ENCODE data around the gene TMEM219. TPM values are rescaled to one million over a fixed set of nuclear protein-coding genes. Genes with fewer than 3 reads are reported as not detected.
A peak's percentile ranks its signal among the peaks of the same experiment; 100 is the strongest.

Gene TMEM219
- total RNA-seq, 1 donor from 2014 or later: 66.2 TPM

DNA sequence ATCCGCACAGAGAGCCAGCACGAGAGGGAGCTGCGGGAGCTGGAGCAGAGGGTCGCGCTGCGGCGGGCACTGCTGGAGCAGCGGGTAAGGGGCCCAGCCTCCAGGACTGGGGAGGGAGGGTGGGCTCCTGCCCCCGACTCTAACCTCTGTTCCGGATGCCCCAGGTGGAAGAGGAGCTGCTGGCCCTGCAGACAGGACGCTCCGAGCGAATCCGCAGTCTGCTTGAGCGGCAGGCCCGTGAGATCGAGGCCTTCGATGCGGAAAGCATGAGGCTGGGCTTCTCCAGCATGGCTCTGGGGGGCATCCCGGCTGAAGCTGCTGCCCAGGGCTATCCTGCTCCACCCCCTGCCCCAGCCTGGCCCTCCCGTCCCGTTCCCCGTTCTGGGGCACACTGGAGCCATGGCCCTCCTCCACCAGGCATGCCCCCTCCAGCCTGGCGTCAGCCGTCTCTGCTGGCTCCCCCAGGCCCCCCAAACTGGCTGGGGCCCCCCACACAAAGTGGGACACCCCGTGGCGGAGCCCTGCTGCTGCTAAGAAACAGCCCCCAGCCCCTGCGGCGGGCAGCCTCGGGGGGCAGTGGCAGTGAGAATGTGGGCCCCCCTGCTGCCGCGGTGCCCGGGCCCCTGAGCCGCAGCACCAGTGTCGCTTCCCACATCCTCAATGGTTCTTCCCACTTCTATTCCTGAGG is 29.1 kb downstream of the TMEM219 start:
- intact Hi-C loops (cut with micrococcal nuclease): no loop called here
- DNase-seq (no peak), ATAC-seq (no peak)

DNA sequence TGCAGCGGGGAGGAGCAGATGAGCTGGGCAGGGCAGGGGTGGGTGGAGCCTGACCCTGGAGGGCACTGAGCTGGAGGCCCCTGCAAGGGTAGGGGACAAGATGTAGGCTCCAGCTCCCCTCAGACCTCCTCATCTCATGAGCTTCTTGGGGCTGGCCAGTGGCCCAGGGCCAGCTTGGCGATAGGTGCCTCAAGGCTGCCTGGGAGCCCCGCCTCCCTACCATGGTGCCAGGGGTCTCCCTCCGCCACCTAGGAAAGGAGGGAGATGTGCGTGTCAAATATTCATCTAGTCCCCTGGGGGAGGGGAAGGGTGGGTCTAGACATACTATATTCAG is 29.7 kb downstream of the TMEM219 start:
- DNase-seq (no peak), ATAC-seq (no peak)
- intact Hi-C loops (cut with micrococcal nuclease): no loop called here

GRCh38 chr16:29992344-29992967 is 30.6 kb downstream of the TMEM219 start:
- DNase-seq (no peak), ATAC-seq (no peak)
- intact Hi-C loops (cut with micrococcal nuclease): no loop called here

- DNase-seq: no peak
- intact Hi-C loops (cut with micrococcal nuclease): no loop called here
- no peak for ATAC-seq
Measured at GRCh38 chr16:29993191-29993902, 31.5 kb downstream of the TMEM219 start.

DNA sequence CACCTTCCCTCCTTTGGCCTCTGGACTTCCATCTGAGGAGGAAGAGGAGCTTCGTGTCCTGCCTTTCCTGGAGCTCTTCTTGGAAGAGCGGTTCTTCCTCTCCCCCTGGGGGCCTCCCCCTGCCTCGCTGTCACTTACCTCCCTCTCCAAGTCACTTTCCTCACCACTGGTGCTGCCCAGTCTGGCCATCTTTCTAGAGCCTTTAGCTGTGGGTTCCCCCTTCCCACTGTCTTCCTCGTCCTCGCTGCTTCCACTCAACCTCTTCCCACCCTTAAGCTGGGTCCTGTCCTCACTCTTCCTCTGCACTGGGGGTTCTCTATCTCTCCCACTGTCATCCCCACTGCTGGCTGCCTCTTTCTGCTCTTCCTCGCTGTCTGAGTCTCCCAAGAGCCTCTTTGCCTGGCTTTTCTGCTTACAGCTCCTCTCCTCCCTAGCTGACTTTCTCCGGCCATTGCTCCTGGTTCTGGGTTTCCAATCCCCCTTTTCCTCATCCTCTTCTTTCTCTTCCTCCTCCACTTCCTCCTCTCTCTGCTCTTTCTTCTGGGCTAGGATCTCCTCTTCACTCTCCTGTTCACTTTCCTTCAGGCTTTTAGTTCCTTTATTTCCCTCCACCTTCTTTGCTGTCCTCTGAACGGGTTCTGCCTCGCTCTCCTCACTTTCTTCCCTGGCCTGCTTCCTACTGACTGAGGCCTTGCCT is 32.2 kb downstream of the TMEM219 start:
- DNase-seq (no peak), ATAC-seq (no peak)
- intact Hi-C loops (cut with micrococcal nuclease): no loop called here

DNA sequence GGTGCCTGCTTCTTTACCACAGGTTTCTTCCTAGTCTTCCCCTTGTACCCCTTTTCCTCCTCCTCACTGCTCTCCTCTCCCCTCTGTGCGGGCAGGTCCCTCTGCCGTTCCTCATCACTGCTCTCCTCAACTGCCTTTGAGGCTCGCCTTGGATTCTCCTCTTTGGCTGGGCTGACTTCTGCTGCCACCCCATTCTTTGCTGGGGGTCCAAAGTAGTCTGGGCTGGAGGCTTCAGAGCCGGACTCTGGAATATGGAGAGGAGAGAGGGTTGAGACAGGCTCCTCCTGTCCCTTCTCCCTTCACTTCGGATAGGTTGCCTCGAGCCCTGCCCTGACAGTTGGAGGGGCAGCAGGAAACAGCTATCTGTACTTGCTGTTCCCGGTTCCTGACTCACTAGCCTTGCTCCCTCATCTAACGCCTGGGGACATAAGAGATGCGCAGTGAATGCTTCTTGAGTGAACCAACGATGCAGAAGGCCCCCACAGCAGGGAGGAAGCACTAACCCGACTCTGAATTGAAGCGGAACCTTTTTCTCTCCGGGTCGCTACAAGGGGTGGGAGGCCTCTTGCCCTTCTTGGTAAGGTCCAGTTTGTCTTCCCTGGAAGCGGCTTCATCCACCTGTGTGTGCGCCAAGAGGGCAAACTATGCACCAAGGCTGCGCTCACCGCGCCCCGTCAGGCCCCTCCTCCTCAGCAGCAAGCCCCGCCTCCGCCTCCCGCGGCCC is 32.9 kb downstream of the TMEM219 start:
- DNase-seq (peak; percentile 76), ATAC-seq (peak; percentile 49)

DNA sequence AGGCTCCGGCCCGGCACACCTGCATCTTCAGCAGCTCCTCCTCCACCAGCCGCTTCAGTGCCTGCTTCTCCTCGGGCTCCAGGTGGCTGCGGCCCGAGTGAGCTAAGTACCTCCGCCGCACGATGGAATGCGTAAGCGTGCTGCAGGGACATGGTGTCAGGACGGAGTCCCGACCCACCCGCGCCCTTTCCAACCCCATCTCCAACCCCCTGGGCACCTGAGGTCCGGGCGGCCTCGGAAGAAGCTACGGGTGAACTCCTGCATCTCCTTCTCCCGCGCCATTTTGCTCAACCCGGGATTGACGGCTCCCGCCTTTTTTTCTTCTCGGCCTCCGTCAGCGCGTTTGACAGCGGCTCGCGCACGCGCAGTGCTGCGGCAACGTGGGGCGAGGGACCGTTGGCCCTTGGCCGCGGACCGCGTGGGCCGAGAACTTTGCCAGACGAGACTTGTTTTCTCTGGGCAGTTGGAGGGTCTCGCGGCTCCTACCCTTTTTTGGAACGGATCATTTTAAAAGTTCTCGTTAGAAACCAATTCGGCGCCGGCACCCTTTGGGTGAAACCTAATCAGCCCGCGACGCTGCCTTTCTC is 33.5 kb downstream of the TMEM219 start, which contains the start of gene HIRIP3:
Gene HIRIP3, minus strand, starts transcription at position 294 of the 587 bp plus-strand sequence. Its CDS starts 12 bp downstream, at position 282.
- peak; percentile 94 for DNase-seq

More for the DNA sequence above, 32.9 kb downstream of the TMEM219 start:
- intact Hi-C loops (cut with micrococcal nuclease): no loop called here

DNA sequence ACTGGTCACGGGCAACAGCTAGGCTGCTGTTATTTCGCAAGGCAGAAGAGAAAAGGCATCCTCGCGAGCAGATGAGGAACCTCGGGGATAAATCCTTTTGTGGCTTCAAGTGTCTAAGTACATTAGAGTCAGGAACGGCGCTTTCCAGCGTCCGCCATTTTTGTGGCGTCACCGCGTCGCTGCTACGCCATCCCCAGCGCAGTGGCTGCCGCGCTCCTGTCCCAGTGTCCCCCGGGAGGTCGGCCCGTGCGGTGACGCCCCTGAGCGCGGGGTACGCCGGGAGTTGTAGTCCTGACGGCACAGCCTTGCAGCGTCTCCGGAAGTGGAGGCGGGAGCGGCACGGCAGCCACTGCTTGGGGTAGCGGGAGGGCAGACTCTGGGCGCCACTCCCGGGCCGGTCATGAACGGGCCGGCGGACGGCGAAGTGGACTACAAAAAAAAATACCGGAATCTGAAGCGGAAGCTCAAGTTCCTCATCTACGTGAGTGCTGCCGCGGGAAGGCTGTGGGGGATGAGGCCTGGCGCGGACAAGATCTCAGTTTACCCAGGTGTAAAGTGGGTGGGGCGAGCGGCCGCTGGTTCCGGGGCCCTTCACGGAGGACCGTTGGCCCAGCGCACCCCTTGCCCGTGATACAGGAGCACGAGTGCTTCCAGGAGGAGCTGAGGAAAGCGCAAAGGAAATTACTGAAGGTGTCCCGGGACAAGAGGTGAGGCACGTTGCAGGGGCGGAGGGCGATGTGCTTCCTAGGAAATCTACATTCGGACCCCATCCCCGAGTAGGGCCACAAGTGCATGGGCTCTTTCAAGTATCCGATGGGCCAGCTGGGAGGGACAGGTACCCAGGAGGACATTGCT is 34.3 kb downstream of the TMEM219 start, which contains the start of gene INO80E:
Gene INO80E, plus strand, starts transcription at position 331 of the 855 bp plus-strand sequence. Its CDS starts 70 bp downstream, at position 401.
- ATAC-seq (peak; percentile 99), DNase-seq (peak; percentile 99)
- intact Hi-C loops (cut with micrococcal nuclease): no loop called here

More for the DNA sequence above, 33.5 kb downstream of the TMEM219 start, which contains the start of gene HIRIP3:
- peak; percentile 81 for ATAC-seq
- intact Hi-C loops (cut with micrococcal nuclease): no loop called here

- DNase-seq (no peak), ATAC-seq (no peak)
- intact Hi-C loops (cut with micrococcal nuclease): no loop called here
Measured at GRCh38 chr16:29996766-29997250, 34.9 kb downstream of the TMEM219 start.

DNA sequence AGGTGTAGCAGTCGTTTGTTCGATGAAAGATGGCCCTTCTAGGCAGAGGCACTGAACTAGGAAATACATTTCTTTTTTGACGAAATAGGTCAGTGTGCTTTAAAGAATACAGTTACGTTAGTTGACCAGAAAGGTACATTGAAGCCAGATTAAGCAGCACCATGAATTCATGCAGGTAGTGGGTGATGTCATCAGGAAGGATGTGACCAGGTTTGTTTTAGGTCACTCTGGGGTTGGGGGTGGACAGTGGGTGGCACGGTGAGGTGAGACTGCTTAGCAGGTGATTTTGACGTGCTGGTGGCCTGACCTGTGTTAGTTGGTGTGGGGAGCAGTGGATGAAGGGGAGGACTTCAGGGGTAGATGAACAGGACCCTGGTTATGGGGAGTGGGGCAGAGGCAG is 37.7 kb downstream of the TMEM219 start:
- DNase-seq (no peak), ATAC-seq (no peak)
- intact Hi-C loops (cut with micrococcal nuclease): no loop called here

DNA sequence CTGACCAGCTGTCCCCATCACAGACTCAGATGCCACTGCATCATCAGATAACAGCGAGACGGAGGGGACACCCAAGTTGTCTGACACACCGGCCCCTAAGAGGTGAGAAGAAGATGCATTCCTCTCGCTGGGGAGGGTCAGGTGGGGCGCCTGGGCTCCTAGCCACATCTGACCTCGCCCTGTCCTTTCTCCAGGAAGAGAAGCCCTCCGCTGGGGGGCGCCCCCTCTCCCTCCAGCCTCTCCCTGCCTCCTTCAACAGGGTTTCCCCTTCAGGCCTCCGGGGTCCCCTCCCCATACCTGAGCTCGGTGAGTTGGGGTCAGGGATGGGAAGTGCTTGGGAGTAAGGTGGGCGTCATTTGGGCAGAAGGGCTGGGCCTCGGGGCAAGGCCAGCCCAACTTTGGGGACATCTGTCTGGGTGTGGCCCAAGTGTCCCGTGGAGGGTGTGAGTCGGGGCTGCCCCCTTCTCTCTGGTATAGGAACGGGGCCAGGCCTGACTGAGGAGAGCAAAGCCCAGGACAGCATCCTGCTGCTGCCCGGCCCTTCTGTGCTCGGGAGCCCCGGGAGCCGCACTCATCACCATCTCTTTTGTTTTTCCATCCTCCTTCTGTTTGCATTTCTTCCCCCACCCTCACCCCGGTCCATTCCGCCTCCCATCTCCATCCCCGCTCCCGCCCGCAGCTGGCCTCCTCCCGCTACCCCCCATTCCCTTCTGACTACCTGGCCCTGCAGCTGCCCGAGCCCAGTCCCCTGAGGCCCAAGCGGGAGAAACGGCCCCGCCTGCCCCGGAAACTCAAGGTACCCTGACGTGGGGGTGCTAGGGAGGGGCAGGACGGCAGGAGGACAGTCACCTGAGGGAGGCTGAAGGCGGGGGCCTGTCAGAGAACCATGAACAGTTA is 39.1 kb downstream of the TMEM219 start:
- ATAC-seq (no peak), DNase-seq (no peak)
- intact Hi-C loops (cut with micrococcal nuclease): no loop called here

- intact Hi-C loops (cut with micrococcal nuclease): no loop called here
- no peak for ATAC-seq
- no peak for DNase-seq
Measured at GRCh38 chr16:30002614-30003346, 40.9 kb downstream of the TMEM219 start.

- ATAC-seq (no peak), DNase-seq (no peak)
- intact Hi-C loops (cut with micrococcal nuclease): no loop called here
Measured at GRCh38 chr16:30003670-30004423, 42.0 kb downstream of the TMEM219 start.

DNA sequence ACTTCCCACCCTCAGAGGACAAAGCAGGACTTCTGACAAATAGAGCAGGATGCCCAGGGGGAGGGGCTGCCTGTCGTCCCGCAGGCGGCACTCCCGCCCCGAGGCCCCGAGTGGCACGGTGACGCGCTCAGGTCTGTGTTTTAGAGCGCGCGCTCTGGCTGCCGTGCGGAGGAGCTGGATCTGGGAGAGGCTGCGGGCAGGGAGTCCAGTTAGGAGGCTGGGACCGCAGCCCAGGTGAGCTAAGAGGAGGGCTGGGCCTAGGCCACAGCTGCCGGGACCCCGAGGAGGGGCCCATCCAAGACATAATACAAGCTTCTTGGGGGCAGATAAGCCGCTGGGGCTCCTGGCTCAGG is 42.5 kb downstream of the TMEM219 start:
- intact Hi-C loops (cut with micrococcal nuclease): no loop called here
- no peak for DNase-seq
- no peak for ATAC-seq

DNA sequence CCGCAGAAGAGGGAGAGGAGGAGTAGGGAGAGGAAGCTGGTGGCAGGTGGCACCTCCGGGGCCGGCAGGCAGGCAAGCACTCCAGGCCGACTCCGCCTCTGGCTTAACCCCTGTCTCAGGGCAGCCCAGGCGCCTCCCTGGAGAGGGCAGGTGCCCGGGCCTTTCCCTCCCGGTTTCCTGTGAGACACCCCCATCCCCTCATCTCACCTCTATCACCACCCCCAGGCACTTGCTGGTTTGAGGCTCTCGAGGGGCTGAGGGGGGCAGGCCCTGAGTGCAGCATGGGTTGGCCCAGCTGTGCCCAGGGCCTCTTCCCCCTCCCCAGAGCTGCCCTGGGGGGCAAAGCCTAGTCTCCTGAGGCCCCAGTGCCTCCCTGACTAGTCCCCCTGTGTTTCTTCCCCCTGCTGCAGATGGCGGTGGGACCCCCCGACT is 42.9 kb downstream of the TMEM219 start:
- ATAC-seq (no peak), DNase-seq (no peak)
- intact Hi-C loops (cut with micrococcal nuclease): no loop called here
